NCI-H460 (cell line): Measurements from ENCODE around the gene LNX2. TPM values are rescaled to one million over a fixed set of nuclear protein-coding genes. Genes with fewer than 3 reads are reported as not detected.
"Not testable (repeated sequence)": the region's sequence is repeated elsewhere in the genome, so short reads cannot be mapped to it uniquely, and the experiment has no call there.

Experiments
- DNase-seq: peaks from one replicate; pipeline ENCODE4 v3.0.0-alpha.2; 2016; ENCODE audit warnings: low read depth; ENCODE audit errors: extremely low read depth
- total RNA-seq: library from RNA; depleted of rRNA; stranded (reverse); fragments of >200 nt; shearing (Covaris generic); gene quantifications from 2 replicates; pipeline ENCODE4 v1.2.3, GENCODE V29; 2014

Gene LNX2
- total RNA-seq, 1 experiment from 2014 or later = 6.2 TPM

DNA sequence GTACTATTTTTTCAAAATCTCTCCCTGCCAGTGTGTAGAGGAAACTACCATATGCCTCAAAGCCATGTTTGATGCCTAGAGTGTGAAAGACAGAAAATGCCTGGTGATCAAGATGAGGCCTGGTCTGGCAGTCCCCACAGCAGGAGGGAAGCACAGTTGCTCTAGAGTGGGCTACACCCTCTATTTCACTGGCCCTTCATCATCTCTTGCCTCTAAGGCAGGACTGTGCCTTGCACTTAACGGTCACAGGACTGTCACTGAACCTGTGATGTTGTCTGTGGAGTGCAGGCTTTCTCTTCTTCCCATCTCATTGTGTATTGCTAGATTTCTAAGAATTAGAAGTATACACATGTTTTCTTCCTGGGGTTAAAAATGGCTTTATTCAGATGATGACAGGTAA is 17.7 kb upstream of the LNX2 start:
- no peak for DNase-seq

GRCh38 chr13:27637289-27637626 is 16.9 kb upstream of the LNX2 start:
- no peak for DNase-seq

GRCh38 chr13:27636589-27637288 is 16.4 kb upstream of the LNX2 start:
- no peak for DNase-seq

DNA sequence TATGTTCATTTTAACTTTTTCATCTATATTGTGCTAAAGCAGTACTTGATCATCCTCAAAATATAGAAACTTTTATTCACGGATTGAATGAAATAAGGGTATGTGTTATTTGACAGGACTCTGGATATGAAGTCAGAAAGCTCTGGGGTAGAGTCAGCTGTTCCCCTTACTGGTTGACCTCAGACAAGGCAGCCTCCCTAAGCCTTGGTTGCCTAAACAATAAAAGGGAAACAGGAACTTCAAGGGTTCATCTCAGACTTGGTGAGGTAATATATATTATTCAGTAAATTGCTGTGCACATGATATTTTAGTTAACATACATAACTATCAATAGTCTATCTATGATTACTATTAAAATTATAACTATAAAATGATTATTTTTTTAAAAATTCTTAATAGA is 14.9 kb upstream of the LNX2 start:
- no peak for DNase-seq

GRCh38 chr13:27634791-27635190 is 14.5 kb upstream of the LNX2 start:
- no peak for DNase-seq

- no peak for DNase-seq
These were observed 13.9 kb upstream of the LNX2 start for GRCh38 chr13:27634231-27634630.

- no peak for DNase-seq
These were observed 12.3 kb upstream of the LNX2 start for GRCh38 chr13:27632648-27633047.

DNA sequence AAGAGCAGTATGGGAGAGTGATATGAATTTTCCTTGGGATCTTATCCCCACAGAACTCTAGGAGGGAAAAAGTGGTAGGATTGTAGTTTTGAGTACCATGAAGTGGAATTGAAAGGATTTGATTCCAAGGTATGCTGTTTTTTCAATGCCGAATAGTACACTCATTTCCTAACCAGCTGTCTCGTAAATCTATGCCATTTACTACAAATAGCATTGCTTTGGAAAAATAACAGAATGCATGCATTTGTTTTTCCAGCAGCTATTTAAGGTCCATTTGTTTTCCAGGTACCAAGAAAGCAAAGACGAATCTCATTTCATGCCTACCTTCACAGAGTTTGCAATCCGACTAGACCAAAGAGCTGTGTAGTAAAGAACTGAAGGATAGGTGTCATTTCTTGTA is 11.9 kb upstream of the LNX2 start:
- no peak for DNase-seq

GRCh38 chr13:27631665-27632064 is 11.3 kb upstream of the LNX2 start:
- DNase-seq = no peak

DNA sequence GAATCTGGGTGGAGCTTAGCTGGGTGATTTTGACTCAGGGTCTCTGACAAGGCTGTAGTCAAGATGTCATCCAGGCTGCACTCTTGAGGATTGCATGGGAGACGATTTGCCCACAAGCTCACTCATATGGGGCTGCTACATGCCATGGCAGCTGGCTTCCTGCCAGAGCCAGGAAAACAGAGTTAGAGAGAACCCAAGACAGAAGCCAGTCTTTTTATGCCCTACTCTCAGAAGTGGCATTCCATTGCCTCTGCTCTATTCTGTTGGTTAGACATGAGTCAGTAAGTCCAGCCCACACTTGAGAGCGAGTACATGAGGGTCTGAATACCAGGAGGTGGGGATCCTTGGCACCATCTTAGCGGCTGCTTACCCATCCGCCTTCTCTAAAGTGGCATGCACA is 10.8 kb upstream of the LNX2 start:
- DNase-seq = no peak

GRCh38 chr13:27628766-27629165 is 8.4 kb upstream of the LNX2 start:
- not testable (repeated sequence) for DNase-seq

DNA sequence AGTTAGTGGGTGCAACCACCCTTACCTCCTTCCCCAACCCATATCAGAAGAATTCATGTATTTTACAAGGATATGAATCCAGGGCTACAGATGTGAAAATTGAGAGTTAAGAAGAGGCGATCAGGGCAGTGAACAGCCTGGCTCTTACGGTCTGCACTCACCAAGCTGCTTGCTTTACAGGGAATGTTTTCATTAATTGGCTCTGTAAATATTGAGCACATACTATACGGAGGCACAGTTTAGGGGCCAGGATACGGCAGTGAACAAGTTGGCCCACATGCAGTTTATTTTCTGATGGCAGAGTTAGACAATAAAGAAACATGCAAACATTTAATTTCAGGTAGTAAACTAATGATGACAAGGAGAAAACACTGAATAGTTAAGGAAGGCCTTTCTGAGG is 7.8 kb upstream of the LNX2 start:
- DNase-seq = no peak

- DNase-seq = no peak
These were observed 7.1 kb upstream of the LNX2 start for GRCh38 chr13:27627380-27627779.

GRCh38 chr13:27625839-27626238 is 5.5 kb upstream of the LNX2 start:
- no peak for DNase-seq

DNA sequence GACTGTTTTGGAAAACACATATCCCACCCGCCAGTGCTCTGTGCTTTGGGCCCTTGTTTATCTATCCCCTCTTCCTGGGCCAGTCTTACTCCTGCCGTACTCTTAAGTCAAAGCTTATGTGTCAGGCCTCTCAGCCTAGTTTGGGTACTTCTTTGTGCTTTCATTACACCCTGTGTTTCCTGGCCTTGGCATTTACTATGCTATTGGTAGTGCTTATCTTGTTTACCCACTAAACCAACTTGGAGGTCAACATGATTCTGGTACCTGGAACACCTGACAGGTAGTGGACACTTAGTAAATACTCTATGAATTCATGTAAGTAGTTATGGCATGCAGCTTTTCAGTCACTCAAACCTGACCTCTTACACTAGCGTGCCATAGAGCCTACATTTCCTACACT is 3.7 kb upstream of the LNX2 start:
- no peak for DNase-seq

- no peak for DNase-seq
These were observed 2.6 kb upstream of the LNX2 start for GRCh38 chr13:27622881-27623280.

DNA sequence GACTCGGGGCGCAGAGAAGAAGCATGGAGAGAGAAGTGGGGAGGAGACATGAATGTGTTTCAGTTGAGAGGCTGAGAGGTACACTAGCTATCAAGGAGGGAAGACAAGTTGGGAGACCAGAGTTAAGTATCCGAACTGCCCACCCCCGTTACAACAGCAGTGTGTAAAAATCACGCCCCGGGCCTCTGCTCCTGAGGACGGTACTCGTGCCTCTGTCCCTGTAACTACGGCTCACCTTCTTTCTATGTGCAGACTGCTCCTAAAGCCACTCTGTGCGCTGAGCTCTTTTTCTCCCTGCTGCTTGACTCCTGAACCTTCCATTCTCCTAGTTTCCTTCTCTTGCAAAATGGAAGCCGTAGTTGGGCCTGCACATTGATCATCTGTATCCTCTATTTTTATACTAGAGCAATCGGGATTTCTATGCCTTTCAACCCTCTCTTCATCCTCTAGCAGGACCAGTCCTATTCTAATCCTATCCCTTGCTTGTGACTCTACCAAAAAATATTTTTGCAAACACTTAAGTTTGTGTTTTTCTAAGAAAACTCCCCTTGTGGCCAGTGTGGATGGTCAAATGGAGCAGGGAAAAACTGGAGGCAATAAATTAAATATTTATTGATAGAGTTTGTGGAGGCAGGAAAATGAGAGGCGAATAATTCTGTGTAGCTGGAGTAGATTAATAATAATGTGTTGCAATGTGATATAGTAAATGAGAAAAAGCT is 1.9 kb upstream of the LNX2 start:
- no peak for DNase-seq

- peak; percentile 54 for DNase-seq
These were observed 1.2 kb upstream of the LNX2 start, which contains the start of gene POLR1D for GRCh38 chr13:27621366-27622101. Gene POLR1D (plus strand): TSS chr13:27621892. CDS start chr13:27621984, 92 bp downstream.

DNA sequence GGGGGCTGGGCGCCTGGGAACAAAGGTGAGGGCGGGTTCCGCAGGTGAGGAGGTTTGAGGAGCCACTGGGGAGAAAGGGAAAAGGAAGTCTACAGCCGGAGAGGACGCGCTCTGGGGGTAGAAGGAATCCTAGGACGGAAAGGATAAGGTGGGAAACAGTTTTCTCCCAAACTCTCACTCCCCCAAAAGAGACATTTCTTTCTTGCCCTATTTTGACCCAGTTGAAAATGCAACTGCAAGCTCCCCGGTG is 712 bp upstream of the LNX2 start:
- no peak for DNase-seq

- DNase-seq = peak; percentile 2
These were observed 477 bp downstream of the LNX2 start for GRCh38 chr13:27619728-27620376.

GRCh38 chr13:27619093-27619727 is 1.1 kb downstream of the LNX2 start:
- DNase-seq = no peak
